Ovary (tissue), 3 donors: ENCODE data around the gene CEP55.
"Not testable (repeated sequence)": the region's sequence is repeated elsewhere in the genome, so short reads cannot be mapped to it uniquely, and the experiment has no call there.

Experiments
- CTCF ChIP-seq, 3 donors: fragments of 450-650 bp in 2 of 3; fragments of 200-600 bp in 1 of 3; IDR thresholded peaks; one replicate each; pipeline versions ENCODE4 v1.5.1 to v1.8.0; 2016 to 2022; ENCODE audit warnings: antibody characterized with exemption in 3 of 3, mild to moderate bottlenecking in 1 of 3
- POLR2A ChIP-seq: fragments of 450-650 bp; IDR thresholded peaks from one replicate; pipeline ENCODE4 v1.6.1; 2017; ENCODE audit warnings: antibody characterized with exemption, mild to moderate bottlenecking, moderate library complexity
- donor health status: DM: no; HTN: no; CAD: no.

GRCh38 chr10:93540871-93541270, 44.5 kb downstream of the CEP55 start:
- TF ChIP-seq CTCF (IDR thresholded peaks at IDR 0.05); POLR2A: not testable (repeated sequence)
